ENCODE data around the gene QPRT.
"Not testable (repeated sequence)": the region's sequence is repeated elsewhere in the genome, so short reads cannot be mapped to it uniquely, and the experiment has no call there.

The QPRT gene

GRCh38 chr16:29721167-29721879 lies 42.3 kb downstream of the QPRT start:
- peak; percentile 8 for DNase-seq

DNA sequence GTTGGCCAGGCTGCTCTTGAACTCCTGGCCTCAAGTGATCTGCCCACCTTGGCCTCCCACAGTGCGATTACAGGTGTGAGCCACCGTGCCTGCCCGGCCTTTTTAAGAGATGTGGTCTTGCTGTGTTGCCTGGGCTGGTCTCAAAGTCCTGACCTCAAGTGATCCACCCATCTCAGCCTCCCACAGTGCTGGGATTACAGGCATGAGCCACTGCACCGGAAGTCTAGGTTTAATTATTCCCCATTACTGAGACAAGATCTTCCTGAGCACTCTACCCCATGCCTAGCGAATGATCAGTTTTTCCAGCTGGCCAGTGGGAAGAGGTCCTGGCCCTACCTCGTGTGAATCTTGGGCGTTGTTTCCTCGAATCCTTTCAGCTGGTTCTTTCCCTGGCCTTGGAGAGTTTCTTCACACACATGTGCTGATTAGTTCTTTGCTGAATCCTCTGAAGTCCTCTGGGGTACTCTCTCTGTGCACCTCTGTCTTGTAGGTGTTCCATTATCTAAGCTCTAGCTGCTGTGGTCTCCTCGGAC lies 47.9 kb downstream of the QPRT start:
- no peak for DNase-seq

- DNase-seq, result no peak
Measured at GRCh38 chr16:29727452-29727851, 48.5 kb downstream of the QPRT start.

DNA sequence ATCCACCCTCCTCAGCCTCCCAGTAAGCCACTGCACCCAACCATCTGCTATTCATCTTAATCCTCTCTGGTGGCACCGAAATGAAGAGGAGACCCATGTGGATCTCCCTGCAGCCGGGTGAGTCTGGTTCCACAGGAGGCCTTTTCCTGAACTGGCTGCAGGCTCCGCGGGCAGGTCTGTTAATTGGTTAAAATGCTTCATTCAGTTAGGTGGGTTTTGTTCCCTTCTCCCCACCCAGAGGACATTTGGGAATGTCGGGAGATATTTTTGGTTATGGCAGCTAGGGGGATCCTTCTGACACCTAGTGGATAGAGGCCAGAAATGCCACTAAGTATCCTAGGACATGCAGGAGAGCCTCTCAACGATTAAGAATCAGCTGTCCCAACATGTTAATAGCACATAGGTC lies 50.1 kb downstream of the QPRT start:
- peak; percentile 57 for DNase-seq

GRCh38 chr16:29730649-29731048 lies 51.7 kb downstream of the QPRT start:
- no peak for DNase-seq

DNA sequence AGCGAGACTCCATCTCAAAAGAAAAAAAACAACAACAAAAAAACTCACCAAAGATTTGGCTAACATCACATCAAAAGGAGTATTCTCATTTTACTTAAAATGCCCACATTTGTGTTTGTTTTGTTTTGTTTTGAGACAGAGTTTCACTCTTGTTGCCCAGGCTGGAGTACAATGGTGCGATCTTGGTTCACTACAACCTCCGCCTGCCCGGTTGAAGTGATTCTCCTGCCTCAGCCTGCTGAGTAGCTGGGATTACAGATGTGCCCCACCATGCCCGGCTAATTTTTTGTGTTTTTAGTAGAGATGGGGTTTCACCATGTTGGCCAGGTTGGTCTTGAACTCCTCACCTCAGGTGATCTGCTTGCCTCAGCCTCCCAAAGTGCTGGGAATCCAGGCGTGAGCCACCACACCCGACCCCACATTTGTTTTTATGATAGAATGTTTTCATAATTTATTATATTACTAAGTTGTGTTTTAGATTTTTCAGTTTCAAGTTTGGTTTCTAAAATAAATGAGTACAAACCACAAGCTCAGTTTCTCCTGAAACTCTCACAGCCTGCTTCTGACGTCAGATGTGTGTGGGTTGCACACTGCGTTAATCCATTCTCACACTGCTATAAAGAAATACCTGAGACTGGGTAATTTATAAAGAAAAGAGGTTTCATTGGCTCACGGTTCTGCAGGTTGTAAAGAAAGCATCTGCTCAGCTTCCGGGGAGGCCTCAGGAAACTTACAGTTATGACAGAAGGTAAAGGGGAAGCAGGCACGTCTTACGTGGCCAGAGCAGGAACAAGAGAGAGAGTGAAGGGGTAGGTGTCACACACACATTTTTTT lies 53.0 kb downstream of the QPRT start:
- not testable (repeated sequence) for DNase-seq

DNA sequence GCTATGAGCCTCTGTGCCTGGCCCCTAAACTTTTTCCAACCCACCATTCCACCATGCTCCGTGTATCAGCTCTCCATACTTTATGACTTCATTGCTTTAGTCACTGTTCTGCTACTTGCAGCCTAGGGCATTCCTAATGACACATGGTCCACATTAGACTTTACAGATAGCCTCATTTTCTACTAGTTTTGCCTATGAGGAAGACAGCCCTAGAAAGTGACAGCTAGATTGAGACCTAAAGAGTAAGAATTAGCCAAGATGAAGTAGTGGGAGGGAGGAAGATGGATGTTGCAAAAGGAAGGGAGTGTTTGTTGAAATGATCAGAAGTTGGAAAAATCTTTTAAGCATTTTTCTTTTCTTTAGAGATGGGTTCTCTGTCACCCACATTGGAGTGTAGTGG lies 55.8 kb downstream of the QPRT start:
- DNase-seq, result no peak

- no peak for DNase-seq
Measured at GRCh38 chr16:29736112-29736511, 57.1 kb downstream of the QPRT start.

- no peak for DNase-seq
Measured at GRCh38 chr16:29736764-29737163, 57.8 kb downstream of the QPRT start.

GRCh38 chr16:29737713-29738112 lies 58.7 kb downstream of the QPRT start:
- no peak for DNase-seq

GRCh38 chr16:29738514-29738913 lies 59.5 kb downstream of the QPRT start:
- DNase-seq, result no peak

GRCh38 chr16:29739927-29740629 lies 61.1 kb downstream of the QPRT start:
- not testable (repeated sequence) for DNase-seq

- DNase-seq, result not testable (repeated sequence)
Measured at GRCh38 chr16:29740630-29741015, 61.6 kb downstream of the QPRT start.

- no peak for DNase-seq
Measured at GRCh38 chr16:29742683-29743275, 63.8 kb downstream of the QPRT start.

DNA sequence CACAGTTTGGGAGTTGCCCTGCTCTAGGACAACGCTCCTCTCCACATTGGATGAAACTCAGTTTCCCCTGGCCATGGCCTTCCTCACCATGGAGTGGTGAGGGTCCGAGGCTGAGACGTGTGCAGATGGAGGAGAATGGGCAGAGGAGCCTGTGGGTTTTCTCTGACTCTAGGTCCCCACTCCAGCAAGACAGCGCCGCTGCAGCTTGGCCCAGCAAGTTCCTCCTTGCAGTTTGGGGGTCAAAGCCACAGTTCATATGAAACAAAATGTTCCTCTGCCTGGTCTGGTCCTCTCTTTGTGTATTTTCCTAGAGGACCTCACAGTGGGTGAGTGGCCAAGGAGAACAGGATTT lies 64.5 kb downstream of the QPRT start:
- DNase-seq, result no peak

DNA sequence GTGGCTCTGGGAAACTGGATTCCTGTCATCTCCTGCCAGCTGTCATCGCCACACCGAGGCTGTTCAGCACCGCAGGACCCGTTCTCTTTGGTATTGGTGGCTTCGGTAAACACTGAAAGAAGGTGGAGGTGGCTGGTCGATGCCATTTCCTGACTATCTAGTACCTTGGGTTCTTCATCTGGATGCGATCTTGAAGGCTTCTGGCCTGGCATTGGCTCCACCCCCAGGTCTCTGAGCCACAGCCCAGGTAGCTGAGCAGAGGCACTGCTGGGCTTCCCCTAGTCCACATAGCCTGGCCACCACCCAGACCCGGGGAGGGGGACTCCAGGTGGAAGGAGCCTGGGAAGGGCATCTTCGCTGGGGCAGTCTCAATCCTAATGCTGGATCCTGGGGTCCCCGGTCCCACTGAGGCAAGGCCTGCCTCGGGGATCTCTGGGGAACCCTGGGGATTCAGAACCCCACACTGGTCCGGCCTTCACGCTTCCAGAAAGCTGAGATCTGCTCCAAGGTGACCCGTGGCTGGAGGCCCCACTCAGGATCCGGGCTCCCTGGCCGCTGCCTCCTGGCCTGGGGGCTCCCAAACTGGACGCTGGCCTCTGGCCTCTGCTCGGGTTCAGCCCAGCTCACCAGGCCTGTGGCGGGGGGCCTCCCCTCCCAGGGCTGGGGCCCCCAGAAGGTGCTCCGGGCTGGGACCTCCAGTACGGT lies 65.0 kb downstream of the QPRT start:
- no peak for DNase-seq

DNA sequence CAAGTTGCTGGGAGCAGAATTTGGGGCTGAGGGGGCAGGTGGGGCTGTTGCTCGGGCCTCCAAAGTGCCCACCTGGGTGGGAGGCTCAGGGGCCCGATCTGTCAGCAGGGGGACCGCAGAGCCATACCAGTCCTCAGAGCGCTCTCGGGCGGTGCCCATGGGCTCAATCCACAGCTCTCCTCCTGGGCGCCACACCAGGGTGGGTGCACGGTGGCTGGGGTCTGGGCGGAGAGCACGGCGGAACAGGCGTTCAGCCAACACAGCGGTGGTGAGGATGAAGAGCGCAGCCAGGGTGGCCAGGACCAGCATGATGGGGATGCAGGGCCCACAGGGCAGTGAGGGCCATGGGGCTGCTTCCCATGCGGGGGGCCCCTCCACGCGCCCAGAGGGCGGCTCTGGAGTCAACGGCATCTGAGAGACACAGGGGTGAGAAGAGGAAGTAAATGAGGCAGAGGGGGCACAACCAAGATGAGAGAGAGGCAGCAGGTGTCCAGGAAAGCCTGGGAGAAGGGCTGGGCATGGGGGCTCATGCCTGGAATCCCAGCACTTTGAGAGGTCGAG lies 65.6 kb downstream of the QPRT start:
- no peak for DNase-seq

- no peak for DNase-seq
Measured at GRCh38 chr16:29745121-29745852, 66.3 kb downstream of the QPRT start.

GRCh38 chr16:29745853-29746345 lies 66.9 kb downstream of the QPRT start, which contains the start of gene C16orf54:
Gene C16orf54, minus strand, starts transcription at chr16:29745990. Its CDS starts 1,039 bp downstream, at chr16:29744951.
- DNase-seq, result no peak

DNA sequence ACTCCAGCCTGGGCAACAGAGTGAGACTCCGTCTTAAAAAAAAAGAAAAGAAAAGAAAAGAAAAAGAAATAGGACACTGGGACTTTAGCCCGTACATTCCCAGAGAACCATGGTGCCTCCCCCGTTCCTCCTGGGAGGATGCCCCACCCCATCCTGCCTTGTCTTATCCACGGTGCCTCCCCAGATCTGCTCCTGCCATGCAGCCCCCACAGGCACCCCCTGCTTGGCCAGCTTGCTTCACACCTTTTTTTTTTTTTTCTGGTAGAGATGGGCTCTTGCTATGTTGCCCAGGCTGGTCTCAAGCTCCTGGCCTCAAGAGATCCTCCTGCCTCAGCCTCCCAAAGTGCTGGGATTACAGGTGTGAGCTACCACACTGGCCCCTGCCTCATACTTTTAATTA lies 67.5 kb downstream of the QPRT start:
- not testable (repeated sequence) for DNase-seq
